H1 (cell line): ENCODE measurements around the gene LRP3. TPM values are rescaled to one million over a fixed set of nuclear protein-coding genes. Genes with fewer than 3 reads are reported as not detected.

Experiments used
- CTCF ChIA-PET: fragments of 300-600 bp; sonication (Branson Sonifier 250); formaldehyde crosslinking; loops from one replicate; lab custom pipeline; 2021; ENCODE audit not compliant: partially characterized antibody; lab: Charles Lee
- POLR2A ChIA-PET: fragments of 300-600 bp; sonication (Branson Sonifier 250); formaldehyde crosslinking; loops from one replicate; lab custom pipeline; 2021; ENCODE audit warnings: inconsistent platforms; ENCODE audit not compliant: partially characterized antibody; lab: Charles Lee
- DNase-seq, 2 experiments: peaks; one replicate each; pipeline versions ENCODE4 v3.0.0 to v3.0.0-alpha.2; 2010 to 2022; ENCODE audit warnings: low spot score in 2 of 2, low read depth in 1 of 2, mixed read lengths in 1 of 2
- FAIRE-seq: peaks from 2 replicates; lab custom pipeline; 2011; peaks lifted over from hg19 to GRCh38; lab: Jason Lieb, UNC
- H2AFZ ChIP-seq: 2 replicates; pipeline ENCODE4 v1.8.1; 2012; ENCODE audit warnings: low read length, inconsistent platforms
- H2AK5ac ChIP-seq: 2 replicates; pipeline ENCODE4 v1.6.1; 2013; ENCODE audit warnings: low read depth, low read length
- H2BK120ac ChIP-seq: replicated peaks from 2 replicates; pipeline ENCODE3; 2013; ENCODE audit warnings: low read depth, low read length, inconsistent platforms
- H2BK12ac ChIP-seq: 2 replicates; pipeline ENCODE4 v1.6.1; 2013; ENCODE audit warnings: low read depth, low read length
- H2BK15ac ChIP-seq: 2 replicates; pipeline ENCODE4 v1.6.1; 2013; ENCODE audit warnings: low read length
- H2BK20ac ChIP-seq: 2 replicates; pipeline ENCODE4 v1.6.1; 2013; ENCODE audit warnings: low read length
- H2BK5ac ChIP-seq: 2 replicates; pipeline ENCODE4 v1.6.1; 2013; ENCODE audit warnings: low read depth, low read length
- H3K14ac ChIP-seq: 2 replicates; pipeline ENCODE4 v1.6.1; 2013; ENCODE audit warnings: inconsistent platforms; ENCODE audit not compliant: insufficient read length
- H3K18ac ChIP-seq: 2 replicates; pipeline ENCODE4 v1.6.1; 2013; ENCODE audit warnings: low read length; ENCODE audit errors: extremely low read depth
- H3K23ac ChIP-seq: 2 replicates; pipeline ENCODE4 v1.6.1; 2013; ENCODE audit warnings: inconsistent platforms; ENCODE audit not compliant: insufficient read length
- H3K23me2 ChIP-seq: 2 replicates; pipeline ENCODE4 v1.6.1; 2013; ENCODE audit warnings: low read depth, low read length
- H3K27ac ChIP-seq: 2 replicates; pipeline ENCODE4 v1.6.1; 2011; ENCODE audit warnings: low read depth, low read length, inconsistent platforms
- H3K27me3 ChIP-seq, 4 experiments: replicated peaks in 1 of 4; 1 replicate in 1 of 4; 2 replicates in 3 of 4; pipeline versions ENCODE4 v1.6.1 to v1.8.1; 2011 to 2013; ENCODE audit warnings: low read length in 3 of 4, mild to moderate bottlenecking in 3 of 4, inconsistent platforms in 2 of 4, mixed read lengths in 2 of 4, moderate library complexity in 1 of 4; ENCODE audit not compliant: control insufficient read depth in 3 of 4, insufficient read depth in 3 of 4; ENCODE audit errors: extremely low read depth in 1 of 4
- H3K36me3 ChIP-seq, 4 experiments: 2 replicates each; pipeline versions ENCODE4 v1.6.1 to v1.8.1; 2011 to 2013; ENCODE audit warnings: mild to moderate bottlenecking in 4 of 4, low read length in 3 of 4, moderate library complexity in 2 of 4, control low read depth in 1 of 4, inconsistent platforms in 1 of 4; ENCODE audit not compliant: insufficient read depth in 4 of 4, control insufficient read depth in 2 of 4
- H3K4ac ChIP-seq: replicated peaks from 2 replicates; pipeline ENCODE3; 2013; ENCODE audit warnings: low read length, low read depth, mixed read lengths, inconsistent platforms; ENCODE audit not compliant: insufficient read length
- H3K4me1 ChIP-seq, 4 experiments: replicated peaks in 1 of 4; 1 replicate in 1 of 4; 2 replicates in 3 of 4; pipeline versions ENCODE4 v1.6.1 to v1.8.1; 2011 to 2013; ENCODE audit warnings: low read length in 3 of 4, inconsistent platforms in 2 of 4, mixed read lengths in 1 of 4; ENCODE audit not compliant: insufficient read depth in 4 of 4, control insufficient read depth in 3 of 4
- H3K4me2 ChIP-seq, 2 experiments: 2 replicates each; pipeline versions ENCODE4 v1.6.1 to v1.8.1; 2011 to 2013; ENCODE audit warnings: low read depth in 2 of 2, low read length in 2 of 2, control low read depth in 1 of 2, inconsistent platforms in 1 of 2, mild to moderate bottlenecking in 1 of 2; ENCODE audit not compliant: insufficient read depth in 1 of 2
- H3K4me3 ChIP-seq, 4 experiments: fragments of 200-600, 300-600 bp in 1 of 4; sonication (generic), shearing (Covaris generic), sonication (Bioruptor Twin) in 1 of 4; 2 replicates each; pipeline versions ENCODE4 v1.5.1 to v1.8.1; 2011 to 2016; ENCODE audit warnings: low read length in 4 of 4, low read depth in 3 of 4, control low read depth in 2 of 4, inconsistent platforms in 2 of 4, mild to moderate bottlenecking in 2 of 4, mixed read lengths in 1 of 4, moderate library complexity in 1 of 4; ENCODE audit not compliant: insufficient read depth in 2 of 4; ENCODE audit errors: extremely low read depth in 1 of 4
- H3K56ac ChIP-seq: replicated peaks from 2 replicates; pipeline ENCODE3; 2013; ENCODE audit warnings: low read depth, mild to moderate bottlenecking, mixed read lengths, low read length, inconsistent platforms; ENCODE audit not compliant: insufficient read length
- H3K79me1 ChIP-seq: 2 replicates; pipeline ENCODE4 v1.6.1; 2013; ENCODE audit warnings: low read depth, low read length, control low read depth
- H3K79me2 ChIP-seq, 2 experiments: 2 replicates each; pipeline versions ENCODE4 v1.6.1 to v1.8.1; 2012 to 2013; ENCODE audit warnings: low read length in 2 of 2, mild to moderate bottlenecking in 2 of 2, inconsistent platforms in 1 of 2; ENCODE audit not compliant: insufficient read depth in 2 of 2, control insufficient read depth in 1 of 2
- H3K9ac ChIP-seq, 4 experiments: replicated peaks in 1 of 4; 1 replicate in 1 of 4; 2 replicates in 3 of 4; pipeline versions ENCODE4 v1.6.1 to v1.8.1; 2011 to 2013; ENCODE audit warnings: low read depth in 3 of 4, low read length in 3 of 4, control low read depth in 2 of 4, mild to moderate bottlenecking in 2 of 4, moderate library complexity in 2 of 4, inconsistent platforms in 1 of 4; ENCODE audit errors: extremely low read depth in 1 of 4
- H3K9me3 ChIP-seq, 2 experiments: 2 replicates each; pipeline versions ENCODE4 v1.6.1 to v1.8.1; 2012 to 2013; ENCODE audit warnings: mild to moderate bottlenecking in 2 of 2, moderate library complexity in 2 of 2, control low read depth in 1 of 2, inconsistent platforms in 1 of 2, low read depth in 1 of 2, low read length in 1 of 2, mixed read lengths in 1 of 2; ENCODE audit not compliant: insufficient read depth in 2 of 2
- H4K20me1 ChIP-seq, 2 experiments: replicated peaks in 1 of 2; 2 replicates each; pipeline versions ENCODE3 to v1.8.1; 2011 to 2013; ENCODE audit warnings: inconsistent platforms in 2 of 2, low read length in 2 of 2, mild to moderate bottlenecking in 1 of 2; ENCODE audit not compliant: insufficient read depth in 2 of 2, control insufficient read depth in 1 of 2
- H4K5ac ChIP-seq: 2 replicates; pipeline ENCODE4 v1.6.1; 2013; ENCODE audit warnings: low read length, low read depth, mixed read lengths, inconsistent platforms; ENCODE audit not compliant: insufficient read length
- H4K8ac ChIP-seq: 2 replicates; pipeline ENCODE4 v1.8.0; 2013; ENCODE audit warnings: mild to moderate bottlenecking, moderate library complexity, low read length, inconsistent platforms; ENCODE audit not compliant: insufficient read depth; ENCODE audit errors: extremely low read depth
- H4K91ac ChIP-seq: replicated peaks from 2 replicates; pipeline ENCODE3; 2013; ENCODE audit warnings: low read length, mixed read lengths, inconsistent platforms; ENCODE audit not compliant: insufficient read length
- CBX8 ChIP-seq: fragments of 300-800, 300-1000 bp; sonication (generic); IDR thresholded peaks from 2 replicates; pipeline ENCODE4 v1.7.1; 2016; ENCODE audit warnings: low read depth, low read length, borderline replicate concordance
- CEBPB ChIP-seq: IDR thresholded peaks from 2 replicates; pipeline ENCODE4 v1.6.1; 2012; ENCODE audit warnings: low read depth, low read length
- EGR1 ChIP-seq: IDR thresholded peaks from 2 replicates; pipeline ENCODE4 v1.6.1; 2011; ENCODE audit warnings: low read depth, low read length, borderline replicate concordance
- NANOG ChIP-seq: IDR thresholded peaks from 2 replicates; pipeline ENCODE4 v1.6.1; 2011; ENCODE audit warnings: low read length, low read depth, mild to moderate bottlenecking, inconsistent platforms; ENCODE audit not compliant: insufficient read depth, poor library complexity, severe bottlenecking
- POLR2AphosphoS5 ChIP-seq: IDR thresholded peaks from 2 replicates; pipeline ENCODE4 v1.6.1; 2011; ENCODE audit warnings: low read depth, low read length
- RAD21 ChIP-seq, 2 experiments: IDR thresholded peaks in 1 of 2; conservative IDR thresholded peaks in 1 of 2; 2 replicates each; pipeline ENCODE4 v1.6.1; 2011; ENCODE audit warnings: low read depth in 2 of 2, low read length in 2 of 2, improper control_type of control experiment in 1 of 2, inconsistent platforms in 1 of 2, mild to moderate bottlenecking in 1 of 2, moderate library complexity in 1 of 2
- SAP30 ChIP-seq: fragments of 300-600 bp; sonication (generic); IDR thresholded peaks from 2 replicates; pipeline ENCODE4 v1.7.1; 2012; ENCODE audit warnings: low read length, moderate library complexity, mild to moderate bottlenecking, inconsistent platforms; ENCODE audit not compliant: insufficient read depth, insufficient replicate concordance
- SIN3A ChIP-seq, 2 experiments: IDR thresholded peaks in 1 of 2; conservative IDR thresholded peaks in 1 of 2; 2 replicates each; pipeline ENCODE4 v1.6.1; 2011 to 2012; ENCODE audit warnings: low read length in 2 of 2, improper control_type of control experiment in 1 of 2, low read depth in 1 of 2, mild to moderate bottlenecking in 1 of 2
- SP4 ChIP-seq: IDR thresholded peaks from 2 replicates; pipeline ENCODE4 v1.6.1; 2012; ENCODE audit warnings: low read length, inconsistent platforms
- TBP ChIP-seq: IDR thresholded peaks from 2 replicates; pipeline ENCODE4 v1.6.1; 2011; ENCODE audit warnings: low read depth, low read length, improper control_type of control experiment
- WGBS, 2 experiments: shearing (Covaris generic) in 1 of 2; methylation state at CpG; one replicate each; pipeline versions ENCODE4 v1.1.6 to v1.1.7; 2013 to 2015; ENCODE audit warnings: low lambda C conversion rate in 2 of 2, mixed read lengths in 2 of 2, inconsistent platforms in 1 of 2, low coverage in 1 of 2, missing lambda C conversion rate in 1 of 2; ENCODE audit not compliant: insufficient replicate concordance in 2 of 2, insufficient coverage in 1 of 2, insufficient read length in 1 of 2; ENCODE audit errors: extremely low coverage in 1 of 2, missing lambda C conversion rate in 1 of 2; 5-methylcytosine and 5-hydroxymethylcytosine counted together
- polyA plus RNA-seq, 7 experiments: library from polyadenylated mRNA; depleted of rRNA in 3 of 7; stranded (reverse) in 5 of 7; unstranded in 2 of 7; fragments of >200 nt in 5 of 7; fragments of 200-250 nt in 2 of 7; gene quantifications; 1 replicate in 5 of 7; 2 replicates in 1 of 7; 4 replicates in 1 of 7; pipeline versions ENCODE4 v1.2.1 to v1.2.3, GENCODE V29; 2011 to 2013; ENCODE audit warnings: missing spikeins in 2 of 7, mixed read lengths in 2 of 7
- total RNA-seq: library from RNA; stranded (reverse); fragmentation: NEBNext Ultra II Directional; extraction: Animal tissue kit (Norgen Biotek cat#: 25700); gene quantifications from 2 replicates; pipeline ENCODE4 v1.2.1, GENCODE V29; 2021

The LRP3 gene
- total and polyA plus RNA-seq, 2 of the 8 experiments (the other 6 are each of a cell fraction or from before 2014, with no cell fraction given) = 30.3 to 33.7 TPM

DNA sequence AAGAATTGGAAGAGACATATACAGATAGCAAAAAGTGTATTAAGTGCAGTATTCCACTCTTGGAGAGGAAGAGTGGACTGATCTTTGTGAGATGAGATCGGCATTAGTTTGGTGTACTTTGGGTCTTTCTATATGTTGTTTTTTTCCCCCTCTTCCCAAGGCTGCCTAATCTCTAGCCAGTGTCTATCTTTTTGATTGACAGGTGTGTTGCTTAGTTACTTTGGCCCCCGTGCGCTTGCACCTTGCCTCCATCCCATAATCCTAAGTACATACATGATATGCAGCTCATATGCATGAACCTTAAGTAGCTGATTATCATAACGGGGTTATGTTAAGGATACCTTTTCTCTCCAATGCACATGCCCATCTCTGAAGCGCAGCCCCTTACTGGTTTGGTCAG, 35.8 kb downstream of the LRP3 start:
- Histone ChIP-seq H3K79me2 (no peaks in the 10 kb centered on the region), H3K18ac (no peak overlapping the region), H3K27ac (no peak overlapping the region), H2BK15ac (no peak overlapping the region), H3K4me1 (peaks cover 0 to 6% (median 5%) of the 10 kb centered on the region in 4 experiments; a peak in 5 of 7 replicates), H3K56ac (no peak overlapping the region), H3K14ac (no peak overlapping the region), H4K8ac (no peak overlapping the region), H2AK5ac (no peak overlapping the region), H2BK12ac (no peak overlapping the region), H3K79me1 (no peaks in the 10 kb centered on the region), H3K9ac (no peak overlapping the region), H3K23me2 (peaks cover 24% of the 10 kb centered on the region), H2BK120ac (no peak overlapping the region), H2AFZ (no peak overlapping the region), H4K5ac (no peak overlapping the region), H3K23ac (no peak overlapping the region), H3K4ac (no peak overlapping the region), H2BK20ac (no peak overlapping the region), H4K91ac (no peak overlapping the region), H3K4me2 (no peak overlapping the region), H3K4me3 (no peak overlapping the region), H3K36me3 (no peaks in the 10 kb centered on the region), H4K20me1 (peaks cover 0 to 7% of the 10 kb centered on the region in 2 experiments), H3K9me3 (peaks cover 0 to 10% of the 10 kb centered on the region in 2 experiments; a peak in 1 of 4 replicates), H2BK5ac (no peak overlapping the region), H3K27me3 (peaks cover 13 to 26% (median 19%) of the 10 kb centered on the region in 4 experiments)
- DNase-seq = no peak
- 86% methylated on average over 5 of the region's 5 CpGs; no CpG with 5 or more reads in 1 of the 2 experiments for WGBS, 2 experiments
- POLR2A ChIA-PET = no interaction called here
- CTCF ChIA-PET = no interaction called here
- TF ChIP-seq EGR1 (no peak), CBX8 (no peak), TBP (no peak), NANOG (no peak), SIN3A (conservative IDR thresholded peaks at IDR 0.05 in 1 of 2, IDR thresholded peaks at IDR 0.05 in 1 of 2; ENCODE audit: low read depth in 1 of 2, low read length in 2 of 2) (no peak), POLR2AphosphoS5 (no peak), SP4 (no peak), RAD21 (IDR thresholded peaks at IDR 0.05 in 1 of 2, conservative IDR thresholded peaks at IDR 0.05 in 1 of 2; ENCODE audit: low read depth in 2 of 2, low read length in 2 of 2) (no peak), SAP30 (no peak), CEBPB (no peak)
- FAIRE-seq = no peak
